Endothelial cell of umbilical vein (primary cell): ENCODE measurements around the gene SLC19A1. TPM values are rescaled to one million over a fixed set of nuclear protein-coding genes. Genes with fewer than 3 reads are reported as not detected.

Experiments used
- BruUV-seq: library from RNA; stranded (reverse); fragments of 400-500 nt; replicated peaks from 2 replicates; lab custom pipeline; 2021; lab: Mats Ljungman, UMichigan
- CTCF ChIA-PET: fragments of 300-600, 350-600 bp; sonication (Branson Sonifier 250); formaldehyde crosslinking; loops from one replicate; lab custom pipeline; 2021; ENCODE audit warnings: antibody characterized with exemption, inconsistent platforms; lab: Charles Lee
- POLR2A ChIA-PET: fragments of 300-600, 350-600 bp; sonication (Branson Sonifier 250); formaldehyde crosslinking; loops from one replicate; lab custom pipeline; 2021; ENCODE audit warnings: antibody characterized with exemption, inconsistent platforms; lab: Charles Lee
- DNase-seq: peaks from one replicate; pipeline ENCODE4 v3.0.0-alpha.2; 2011; ENCODE audit warnings: low read depth, low spot score
- FAIRE-seq: peaks from 2 replicates; lab custom pipeline; 2011; peaks lifted over from hg19 to GRCh38; lab: Jason Lieb, UNC
- H2AFZ ChIP-seq: 2 replicates; pipeline ENCODE4 v1.6.0; 2012; ENCODE audit warnings: low read depth, low read length, control low read depth, inconsistent platforms
- H3K27ac ChIP-seq: 2 replicates; pipeline ENCODE4 v1.5.1; 2011; ENCODE audit warnings: low read depth, mild to moderate bottlenecking, control low read depth, low read length, moderate library complexity; ENCODE audit not compliant: insufficient read depth
- H3K27me3 ChIP-seq, 2 experiments: 2 replicates each; pipeline versions ENCODE4 v1.6.0 to v1.6.1; 2011; ENCODE audit warnings: low read length in 2 of 2, mixed read lengths in 1 of 2; ENCODE audit not compliant: control insufficient read depth in 2 of 2, insufficient read depth in 2 of 2
- H3K36me3 ChIP-seq, 2 experiments: 2 replicates in 1 of 2; 3 replicates in 1 of 2; pipeline ENCODE4 v1.5.1; 2011; ENCODE audit warnings: low read length in 2 of 2, mild to moderate bottlenecking in 1 of 2, moderate library complexity in 1 of 2; ENCODE audit not compliant: control insufficient read depth in 2 of 2, insufficient read depth in 2 of 2; ENCODE audit errors: extremely low read depth in 1 of 2
- H3K4me1 ChIP-seq: 3 replicates; pipeline ENCODE4 v1.5.1; 2011; ENCODE audit warnings: mild to moderate bottlenecking, low read length; ENCODE audit not compliant: control insufficient read depth, insufficient read depth; ENCODE audit errors: extremely low read depth
- H3K4me2 ChIP-seq: 2 replicates; pipeline ENCODE4 v1.6.1; 2011; ENCODE audit warnings: low read length, control low read depth, mixed read lengths; ENCODE audit not compliant: insufficient read depth
- H3K4me3 ChIP-seq, 3 experiments: fragments of 200-600 bp in 1 of 3; sonication (generic), shearing (Covaris generic) in 1 of 3; replicated peaks in 1 of 3; 2 replicates each; pipeline ENCODE4 v1.5.1; 2011 to 2016; ENCODE audit warnings: control low read depth in 3 of 3, low read length in 3 of 3, mild to moderate bottlenecking in 2 of 3, inconsistent platforms in 1 of 3, low read depth in 1 of 3, moderate library complexity in 1 of 3; ENCODE audit not compliant: insufficient read depth in 1 of 3
- H3K79me2 ChIP-seq: 2 replicates; pipeline ENCODE4 v1.6.0; 2012; ENCODE audit warnings: low read length, inconsistent platforms; ENCODE audit not compliant: control insufficient read depth, insufficient read depth
- H3K9ac ChIP-seq: replicated peaks from 2 replicates; pipeline ENCODE3; 2011; ENCODE audit warnings: low read length, control low read depth; ENCODE audit not compliant: insufficient read depth; ENCODE audit errors: extremely low read depth
- H3K9me1 ChIP-seq: replicated peaks from 3 replicates; pipeline ENCODE4 v1.6.0; 2011; ENCODE audit warnings: mild to moderate bottlenecking, low read length; ENCODE audit not compliant: control insufficient read depth, insufficient read depth; ENCODE audit errors: extremely low read depth
- H3K9me3 ChIP-seq: replicated peaks from 2 replicates; pipeline ENCODE4 v1.5.1; 2012; ENCODE audit warnings: low read length, inconsistent platforms; ENCODE audit not compliant: control insufficient read depth, insufficient read depth
- H4K20me1 ChIP-seq: replicated peaks from 2 replicates; pipeline ENCODE3; 2011; ENCODE audit warnings: mild to moderate bottlenecking, low read length; ENCODE audit not compliant: control insufficient read depth, insufficient read depth; ENCODE audit errors: extremely low read depth
- CTCF ChIP-seq, 2 donors: IDR thresholded peaks; 1 replicate in 1 of 2; 2 replicates in 1 of 2; pipeline ENCODE4 v1.5.1; 2011; ENCODE audit warnings: low read length in 2 of 2, mild to moderate bottlenecking in 2 of 2, moderate library complexity in 2 of 2, control low read depth in 1 of 2, inconsistent platforms in 1 of 2, low read depth in 1 of 2; ENCODE audit not compliant: insufficient read depth in 1 of 2; ENCODE audit errors: extremely low read depth in 1 of 2
- EZH2 ChIP-seq: IDR thresholded peaks from 2 replicates; pipeline ENCODE4 v1.6.1; 2012; ENCODE audit warnings: borderline replicate concordance, low read depth, mild to moderate bottlenecking, moderate library complexity, low read length, inconsistent platforms; ENCODE audit not compliant: severe bottlenecking
- FOS ChIP-seq: IDR thresholded peaks from 2 replicates; pipeline ENCODE4 v1.6.1; 2011; ENCODE audit warnings: mild to moderate bottlenecking, low read length, moderate library complexity, borderline replicate concordance; ENCODE audit not compliant: insufficient read depth
- GATA2 ChIP-seq: IDR thresholded peaks from 2 replicates; pipeline ENCODE4 v1.7.0; 2011; ENCODE audit warnings: low read depth, mild to moderate bottlenecking, moderate library complexity, mixed read lengths, low read length; ENCODE audit not compliant: insufficient read length, insufficient read depth
- JUN ChIP-seq: IDR thresholded peaks from 2 replicates; pipeline ENCODE4 v1.6.1; 2011; ENCODE audit warnings: borderline replicate concordance, low read depth; ENCODE audit not compliant: insufficient read length, insufficient read depth
- MAX ChIP-seq: IDR thresholded peaks from 2 replicates; pipeline ENCODE4 v1.6.1; 2011; ENCODE audit not compliant: insufficient read depth, insufficient read length
- MYC ChIP-seq: IDR thresholded peaks from one replicate; pipeline ENCODE4 v1.6.1; 2011; ENCODE audit warnings: mild to moderate bottlenecking, low read depth, low read length
- POLR2A ChIP-seq: IDR thresholded peaks from 2 replicates; pipeline ENCODE4 v1.6.1; 2012; ENCODE audit warnings: low read depth, mild to moderate bottlenecking, control low read depth, low read length
- POLR2AphosphoS5 ChIP-seq: IDR thresholded peaks from 2 replicates; pipeline ENCODE4 v1.6.1; 2012; ENCODE audit warnings: low read depth, mild to moderate bottlenecking, control low read depth, low read length, moderate library complexity; ENCODE audit not compliant: insufficient read depth
- dilution Hi-C: fragments of 300-500 bp; cut with MboI; formaldehyde crosslinking; loops from one replicate; pipeline ENCODE4 v1.15.0; 2019; ENCODE audit warnings: low sequenced_read_pairs; ENCODE audit not compliant: extremely low pct_ligation_motif_present
- intact Hi-C: fragments of 100-400 bp; cut with micrococcal nuclease; formaldehyde crosslinking; loops from one replicate; pipeline ENCODE4 v1.10.0; 2022
- polyA plus RNA-seq, 4 experiments: library from polyadenylated mRNA; depleted of rRNA in 3 of 4; stranded (reverse) in 3 of 4; unstranded in 1 of 4; fragments of >200 nt; gene quantifications; 2 replicates each; pipeline versions ENCODE4 v1.2.1 to v1.2.3, GENCODE V29; 2011 to 2012; ENCODE audit warnings: missing spikeins in 1 of 4
- total RNA-seq: library from RNA; stranded (reverse); gene quantifications from 2 replicates; pipeline ENCODE4 v1.2.3, GENCODE V29; 2021

The SLC19A1 gene
- total and polyA plus RNA-seq, 2 donors (not counting 3 experiments of a cell fraction or from before 2014, with no cell fraction given), result 36.3 to 54.6 TPM

- intact Hi-C loops, result no loop called here
- no peak for DNase-seq
- POLR2A ChIA-PET, result no interaction called here
- CTCF ChIA-PET, result interaction anchor here (0.9 to 1.5 kb wide), 4 partner anchors 26 to 321 kb away, joined by 3 to 4 read pairs (median 3); no protein-coding TSS in a partner anchor
- Histone ChIP-seq H3K4me2 (no peak overlapping the region), H3K4me1 (peaks cover 5% of the 10 kb centered on the region), H3K36me3 (no peaks in the 10 kb centered on the region), H3K4me3 (no peak overlapping the region), H4K20me1 (no peaks in the 10 kb centered on the region), H3K27me3 (peaks cover 11 to 27% of the 10 kb centered on the region in 2 experiments), H3K9ac (no peak overlapping the region), H3K27ac (no peak overlapping the region), H3K79me2 (no peaks in the 10 kb centered on the region), H2AFZ (no peak overlapping the region), H3K9me1 (no peaks in the 10 kb centered on the region), H3K9me3 (no peaks in the 10 kb centered on the region)
- dilution Hi-C loops, result no loop called here
- BruUV-seq, result no TSS peak
- TF ChIP-seq EZH2 (no peak), POLR2A (no peak), FOS (no peak), MYC (no peak), MAX (no peak), POLR2AphosphoS5 (no peak), CTCF (IDR thresholded peaks at IDR 0.05; ENCODE audit: extremely low read depth in 1 of 2, insufficient read depth in 1 of 2, low read depth in 1 of 2, low read length in 2 of 2) (no peak), JUN (no peak), GATA2 (no peak)
- FAIRE-seq, result no peak
These were observed 17.2 kb upstream of the SLC19A1 start for GRCh38 chr21:45559216-45560105.
